ENCODE measurements around the gene DHRS9.

GRCh38 chr2:169036736-169037440 lies 32.5 kb upstream of the DHRS9 start:
- no peak for TF ChIP-seq ZNF404 (tag by site-specific recombination; IDR thresholded peaks at IDR 0.05)
- TF ChIP-seq CTCF (tag by site-specific recombination; IDR thresholded peaks at IDR 0.05), result no peak
- TF ChIP-seq ZFP37 (tag by site-specific recombination; IDR thresholded peaks at IDR 0.05), result no peak
- no peak for TF ChIP-seq ZNF366 (tag by site-specific recombination; conservative IDR thresholded peaks at IDR 0.05)
- no peak for TF ChIP-seq ZNF561 (tag by site-specific recombination; IDR thresholded peaks at IDR 0.05; ENCODE audit: borderline replicate concordance)
- TF ChIP-seq ELK4 (IDR thresholded peaks at IDR 0.05; ENCODE audit: borderline replicate concordance, low read depth, low read length), result no peak
- no peak for TF ChIP-seq ZNF311 (tag by site-specific recombination; IDR thresholded peaks at IDR 0.05; ENCODE audit: borderline replicate concordance)
- no peak for TF ChIP-seq REST (tag by site-specific recombination; IDR thresholded peaks at IDR 0.05)
- no peak for TF ChIP-seq ZNF174 (tag by site-specific recombination; IDR thresholded peaks at IDR 0.05)
- TF ChIP-seq GLI2 (tag by site-specific recombination; IDR thresholded peaks at IDR 0.05; ENCODE audit: borderline replicate concordance, low read depth), result no peak
- TF ChIP-seq ZNF121 (tag by site-specific recombination; IDR thresholded peaks at IDR 0.05), result no peak
- TF ChIP-seq ZNF19 (tag by site-specific recombination; IDR thresholded peaks at IDR 0.05; ENCODE audit: low read depth), result no peak
- no peak for TF ChIP-seq ZNF768 (tag by site-specific recombination; IDR thresholded peaks at IDR 0.05)

Data from HEK293 (cell line).